Bone marrow (tissue), 2 donors: ENCODE results near the gene DGKZ.

Source experiments
- DNase-seq, 2 donors: peaks; one replicate each; lab custom pipeline; 2025; lab: John Stamatoyannopoulos, UW

DGKZ gene

GRCh38 chr11:46326813-46327416, 20.3 kb upstream of the DGKZ start:
- no peak for DNase-seq

DNA sequence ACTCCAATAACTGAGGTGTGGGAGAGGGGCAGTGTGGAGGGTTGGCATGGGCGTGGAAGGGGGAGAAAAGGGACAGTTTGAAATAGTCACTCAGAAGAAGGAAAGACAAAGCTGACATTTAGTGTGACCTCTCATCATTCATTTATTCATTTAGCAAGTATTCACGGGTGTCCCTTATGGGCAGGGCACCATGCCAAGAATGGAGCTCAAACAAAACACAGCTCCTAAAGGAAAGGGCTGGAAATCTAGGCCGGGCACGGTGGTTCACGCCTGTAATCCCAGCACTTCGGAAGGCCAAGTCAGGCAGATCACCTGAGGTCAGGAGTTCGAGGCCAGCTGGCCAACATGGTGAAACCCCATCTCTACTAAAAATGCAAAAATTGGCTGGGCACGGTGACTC, 19.4 kb upstream of the DGKZ start:
- DNase-seq: no peak

DNA sequence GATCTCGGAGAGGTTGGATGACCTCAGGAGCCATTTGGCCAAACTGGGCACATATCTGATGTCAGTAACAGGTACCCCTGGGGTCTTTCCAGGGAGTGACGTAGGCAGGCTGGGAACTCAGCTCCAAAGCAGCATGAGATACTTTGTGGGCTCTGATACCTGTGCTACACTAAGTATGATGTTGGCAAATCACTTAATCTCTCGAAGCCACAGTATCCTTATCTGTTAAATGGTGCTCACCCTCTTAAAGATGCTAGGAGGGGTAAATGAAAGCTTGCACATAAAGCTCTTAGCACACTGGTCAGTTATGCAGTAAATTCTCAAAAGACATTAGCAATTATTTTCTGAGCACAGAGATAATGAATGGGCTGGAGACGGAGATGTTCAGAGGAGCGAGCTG, 17.1 kb upstream of the DGKZ start:
- no peak for DNase-seq

GRCh38 chr11:46330563-46331281, 16.5 kb upstream of the DGKZ start:
- peak in 1 of 2 donors; percentile 11 for DNase-seq

- peak in 1 of 2 donors; percentile 58 for DNase-seq
These were observed 15.8 kb upstream of the DGKZ start for GRCh38 chr11:46331282-46331984.

DNA sequence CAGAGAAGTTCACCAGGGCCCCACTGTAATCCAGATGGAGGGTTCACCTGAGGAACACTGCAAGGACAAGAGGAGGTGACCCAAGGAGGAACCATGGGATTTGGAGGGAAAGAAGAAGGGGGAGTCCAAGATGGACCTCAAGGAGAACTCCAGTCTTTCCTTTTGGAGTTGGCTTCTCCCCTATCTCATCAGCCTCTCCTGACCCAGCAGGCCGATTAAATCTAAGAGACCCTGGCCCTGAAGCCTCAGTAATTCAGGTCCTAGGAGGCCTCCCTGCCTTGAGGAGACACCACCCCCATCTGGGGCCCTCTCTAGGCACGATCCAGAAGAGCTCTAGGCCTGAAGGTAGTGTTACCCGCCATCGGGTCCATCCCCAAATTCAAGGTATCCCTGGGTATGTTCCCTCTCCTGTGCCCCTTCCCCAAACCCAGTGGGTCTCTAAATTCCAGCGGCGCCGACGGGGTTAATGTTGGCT, 15.1 kb upstream of the DGKZ start:
- no peak for DNase-seq

GRCh38 chr11:46332568-46333393, 14.5 kb upstream of the DGKZ start:
- DNase-seq: no peak

GRCh38 chr11:46333394-46333947, 13.8 kb upstream of the DGKZ start:
- DNase-seq: no peak

DNA sequence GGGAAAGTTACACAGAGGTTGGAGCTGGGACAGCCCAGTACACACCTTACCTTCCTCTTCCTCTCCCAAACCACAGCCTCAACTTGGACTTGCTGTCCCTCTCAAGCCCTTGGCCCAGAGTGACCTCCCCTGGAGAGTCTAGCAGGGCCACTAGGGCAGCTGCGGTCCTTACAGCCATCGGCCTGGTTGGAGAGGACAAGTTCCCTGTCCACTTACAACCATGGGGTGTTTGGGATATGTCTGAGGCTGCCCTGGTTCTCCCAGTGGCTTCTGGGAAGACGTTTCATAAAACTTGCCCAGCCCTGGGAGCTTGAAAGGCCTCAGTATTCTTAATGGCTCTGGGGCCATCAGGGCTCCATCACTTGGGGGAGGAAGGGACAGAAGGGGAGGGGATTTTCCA, 13.1 kb upstream of the DGKZ start:
- no peak for DNase-seq

GRCh38 chr11:46335271-46335670, 12.0 kb upstream of the DGKZ start:
- DNase-seq: no peak

DNA sequence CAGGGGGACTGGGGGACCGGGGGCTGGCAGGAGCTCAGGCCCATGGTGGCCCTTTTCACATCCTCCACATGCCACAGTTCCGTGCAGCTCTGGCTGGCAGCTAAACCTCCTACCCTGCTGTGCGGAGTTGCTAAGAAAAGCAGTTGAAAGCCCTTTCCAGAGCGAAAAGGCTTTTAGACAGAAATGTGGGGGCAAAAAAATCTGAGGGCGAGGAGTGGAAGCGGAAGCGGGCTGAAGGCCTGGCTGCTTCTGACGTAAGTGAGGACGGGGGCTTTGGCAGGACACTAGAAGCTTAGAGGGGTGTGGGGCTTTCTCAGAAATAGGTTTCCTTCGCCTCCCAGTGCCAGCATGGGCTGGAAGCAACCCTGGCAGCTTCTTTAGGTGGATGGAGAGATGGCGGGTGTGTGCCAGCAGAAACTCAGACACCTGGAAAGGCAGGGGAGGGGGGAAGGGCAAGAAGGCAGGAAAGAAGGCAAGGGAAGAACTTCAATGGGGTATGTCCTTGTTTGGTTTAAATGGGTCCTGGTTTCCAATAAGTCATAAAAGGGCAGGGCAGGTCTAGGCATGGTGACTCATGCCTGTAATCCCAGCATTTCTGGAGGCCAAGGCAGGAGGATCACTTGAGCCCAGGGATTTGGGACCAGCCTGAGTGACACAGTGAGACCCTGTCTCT, 11.2 kb upstream of the DGKZ start:
- no peak for DNase-seq

DNA sequence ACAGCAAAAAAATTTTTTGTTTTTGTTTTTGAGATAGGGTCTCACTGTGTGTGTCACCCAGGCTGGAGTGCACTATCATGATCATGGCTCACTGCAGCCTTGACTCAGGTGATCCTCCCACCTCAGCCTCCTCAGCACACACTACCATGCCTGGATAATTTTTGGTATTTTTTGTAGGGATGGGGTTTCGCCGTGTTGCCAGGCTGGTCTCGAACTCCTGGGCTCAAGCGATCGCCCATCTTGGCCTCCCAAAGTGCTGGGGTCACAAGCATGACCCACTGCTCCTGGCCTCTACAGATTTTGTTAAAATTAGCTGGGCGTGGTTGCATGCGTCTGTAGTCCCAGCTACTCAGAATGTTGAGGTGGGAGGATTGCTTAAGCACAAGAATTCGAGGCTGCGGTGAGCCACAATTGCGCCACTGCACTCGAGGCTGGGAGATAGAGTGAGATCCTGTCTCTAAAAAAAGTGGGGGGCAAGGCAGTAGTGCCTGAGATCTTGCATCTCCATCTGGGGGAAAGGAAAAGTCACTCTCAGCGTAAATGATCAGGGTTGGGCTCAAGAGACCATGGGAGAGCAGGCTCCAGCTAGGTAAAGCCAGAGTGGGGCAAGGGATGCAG, 10.6 kb upstream of the DGKZ start:
- DNase-seq: peak in 1 of 2 donors; percentile 44

DNA sequence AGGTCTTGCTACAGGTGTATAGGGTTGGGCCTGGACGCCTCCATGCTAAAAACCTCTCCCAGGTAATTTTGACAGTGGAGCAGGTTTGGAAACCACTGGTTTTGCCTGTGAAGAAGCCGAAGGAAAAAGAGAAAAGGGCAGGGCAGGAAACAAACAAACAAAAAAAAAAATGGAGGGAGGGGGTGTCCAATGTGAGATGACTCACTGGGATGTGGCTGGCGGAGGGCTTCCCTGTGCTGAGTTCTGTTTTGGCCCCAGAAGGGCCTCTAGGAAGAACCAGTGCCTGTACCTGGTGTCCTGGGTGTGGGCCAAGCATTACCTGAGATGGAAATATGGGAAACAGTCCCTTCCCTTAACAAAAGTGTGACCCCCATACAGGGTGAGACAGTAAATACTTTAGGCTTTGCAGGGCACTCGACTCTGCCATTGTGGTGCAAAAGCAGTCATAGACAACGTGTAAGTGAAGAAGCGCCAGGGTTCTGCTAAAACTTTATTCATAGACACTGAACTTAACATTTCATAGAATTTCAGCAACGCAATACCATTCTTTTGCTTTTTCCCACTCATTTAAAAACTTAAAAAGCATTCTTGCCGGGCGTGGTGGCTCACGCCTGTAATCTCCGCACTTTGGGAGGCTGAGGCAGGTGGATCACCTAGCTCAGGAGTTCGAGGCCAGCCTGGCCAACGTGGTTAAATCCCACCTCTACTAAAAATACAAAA, 9.5 kb upstream of the DGKZ start:
- no peak for DNase-seq

- DNase-seq: no peak
These were observed 8.7 kb upstream of the DGKZ start for GRCh38 chr11:46338636-46338987.

DNA sequence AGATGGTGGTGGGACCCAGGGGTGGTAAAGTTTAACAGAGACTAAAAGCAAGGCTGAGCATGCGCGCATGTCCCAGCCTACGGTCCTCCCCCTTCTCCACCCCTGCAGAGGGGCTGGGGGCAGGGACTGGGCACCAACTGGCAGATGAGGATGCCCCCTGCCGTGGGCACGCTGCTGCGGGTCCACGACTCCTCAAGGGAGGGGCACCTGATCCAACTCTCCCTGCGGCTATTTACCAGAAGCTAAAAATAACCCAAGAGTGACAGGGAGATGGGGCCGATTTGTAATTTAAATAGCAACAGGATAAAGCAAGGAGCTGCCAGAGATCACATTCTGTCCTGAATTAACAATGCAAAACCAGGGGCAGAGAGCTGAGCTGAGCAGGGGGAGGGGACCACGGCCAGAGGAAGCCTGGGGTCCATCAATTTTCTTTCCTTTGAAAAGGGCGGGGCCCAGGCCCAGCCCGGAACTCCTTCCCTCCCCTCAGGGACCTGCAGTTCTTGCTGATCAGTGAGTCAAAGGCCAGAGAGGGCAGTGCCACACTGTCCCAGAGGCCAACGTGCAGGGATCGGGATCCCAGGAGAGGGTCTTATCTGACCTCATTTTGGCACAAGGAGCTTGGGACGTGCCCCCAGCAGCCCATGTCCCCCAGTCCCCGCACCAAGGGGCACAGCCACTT, 8.1 kb upstream of the DGKZ start:
- no peak for DNase-seq

- DNase-seq: no peak
These were observed 7.4 kb upstream of the DGKZ start for GRCh38 chr11:46339816-46340215.

GRCh38 chr11:46341454-46341853, 5.8 kb upstream of the DGKZ start:
- no peak for DNase-seq

DNA sequence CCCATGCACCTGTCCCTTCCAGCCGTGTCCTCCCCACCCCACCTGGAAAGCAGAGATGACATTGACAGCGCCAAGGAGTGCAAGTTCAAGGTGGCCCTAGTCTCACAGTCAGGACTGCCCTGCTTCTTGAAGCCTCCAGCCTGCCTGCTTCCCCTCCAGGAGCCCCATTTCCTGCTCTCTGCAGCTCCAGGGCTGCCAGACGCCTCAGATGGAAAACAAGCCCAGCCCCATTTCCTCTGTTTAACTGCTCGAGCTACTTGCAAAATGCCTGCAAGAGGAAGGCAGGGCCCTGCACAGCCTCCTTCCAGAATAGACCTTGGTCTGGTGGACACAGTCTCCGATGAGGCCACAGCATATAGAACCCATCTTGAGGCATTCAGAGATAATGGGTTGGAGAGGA, 5.0 kb upstream of the DGKZ start:
- peak in 1 of 2 donors; percentile 48 for DNase-seq

- DNase-seq: no peak
These were observed 3.7 kb upstream of the DGKZ start for GRCh38 chr11:46343520-46343919.

DNA sequence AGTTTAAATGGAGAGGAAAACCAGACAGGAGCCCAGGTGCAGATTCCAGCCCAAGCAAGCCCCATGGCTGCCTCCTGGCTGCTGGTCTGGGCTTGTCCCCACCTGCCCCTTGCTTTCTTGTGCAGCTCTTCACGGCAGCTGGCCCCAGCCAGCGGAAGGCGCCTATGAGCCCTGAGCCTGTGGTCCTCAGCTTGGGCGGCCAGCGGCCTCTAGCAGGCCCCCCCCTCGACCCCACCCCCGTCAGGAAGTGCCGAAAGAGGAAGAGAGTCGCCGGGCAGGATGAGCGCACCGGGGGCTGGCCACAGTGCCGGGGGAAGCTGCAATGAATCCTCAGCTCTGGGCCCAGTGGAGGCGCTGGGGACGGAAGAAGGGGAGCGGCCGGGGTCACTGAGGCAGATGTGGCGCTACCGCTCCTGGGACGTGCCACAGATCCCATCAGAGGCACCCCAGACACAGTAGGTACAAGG, 2.1 kb upstream of the DGKZ start:
- DNase-seq: peak; percentile 32 to 47
